ENCODE data around the gene GATD1.

The GATD1 gene

DNA sequence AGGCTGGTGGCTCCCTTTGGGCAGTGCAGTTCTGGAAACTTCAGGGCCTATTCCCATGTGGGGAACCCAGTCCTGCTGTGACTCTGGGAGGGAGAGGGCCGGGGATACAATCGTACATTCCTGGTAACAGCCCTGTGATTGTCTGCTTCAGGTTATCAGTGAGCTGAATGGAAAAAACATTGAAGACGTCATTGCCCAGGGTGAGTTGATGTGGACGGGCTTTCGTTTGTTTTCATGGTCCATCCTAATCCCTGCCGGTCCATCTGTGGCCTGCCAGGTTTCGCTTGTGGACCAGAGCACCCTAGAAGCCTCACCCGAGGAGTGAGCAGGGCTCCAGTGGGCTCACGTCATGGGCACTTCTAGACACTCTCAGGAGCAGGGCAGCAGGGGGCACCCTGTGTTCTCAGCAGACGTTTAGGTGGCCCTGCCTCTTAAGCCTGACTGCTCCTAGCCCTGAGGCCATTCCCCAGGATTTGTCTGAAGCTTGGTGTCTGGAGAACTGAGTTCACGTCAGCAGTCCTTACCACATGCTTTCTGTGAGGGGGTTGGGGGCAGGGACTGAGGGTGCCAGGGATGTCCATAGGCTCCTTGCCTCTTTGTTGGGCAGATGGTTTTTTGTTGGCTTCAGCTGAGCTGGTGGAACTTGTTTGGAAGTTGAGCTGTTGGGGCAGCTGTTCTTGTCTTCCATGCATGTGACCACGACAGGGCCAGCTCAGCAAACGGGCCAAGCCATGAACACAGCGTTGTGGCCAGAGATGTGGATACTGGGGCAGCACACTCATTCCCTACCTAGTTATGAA is 34.4 kb upstream of the GATD1 start:
- DNase-seq: no peak

DNA sequence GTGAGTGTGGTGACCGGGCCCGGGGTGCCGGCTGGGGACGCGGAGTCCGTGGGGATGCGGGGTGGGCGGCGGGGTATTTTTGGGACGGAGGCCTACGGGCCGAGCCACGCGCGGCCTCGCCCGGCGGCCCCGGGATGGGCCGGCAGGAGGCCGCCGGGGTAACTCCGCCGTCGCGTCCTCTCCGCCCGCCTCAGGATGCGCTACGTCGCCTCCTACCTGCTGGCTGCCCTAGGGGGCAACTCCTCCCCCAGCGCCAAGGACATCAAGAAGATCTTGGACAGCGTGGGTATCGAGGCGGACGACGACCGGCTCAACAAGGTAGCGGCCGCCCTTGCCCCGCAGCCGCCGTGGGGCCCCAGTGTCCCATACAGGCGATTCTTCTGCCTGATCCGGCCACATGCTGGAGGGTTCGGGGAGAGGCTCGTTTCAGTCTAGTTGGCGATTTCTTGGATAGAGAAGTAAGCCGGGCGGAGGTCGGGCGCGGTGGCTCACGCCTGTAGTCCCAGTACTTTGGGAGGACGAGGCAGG is 32.8 kb upstream of the GATD1 start:
- DNase-seq: no peak

DNA sequence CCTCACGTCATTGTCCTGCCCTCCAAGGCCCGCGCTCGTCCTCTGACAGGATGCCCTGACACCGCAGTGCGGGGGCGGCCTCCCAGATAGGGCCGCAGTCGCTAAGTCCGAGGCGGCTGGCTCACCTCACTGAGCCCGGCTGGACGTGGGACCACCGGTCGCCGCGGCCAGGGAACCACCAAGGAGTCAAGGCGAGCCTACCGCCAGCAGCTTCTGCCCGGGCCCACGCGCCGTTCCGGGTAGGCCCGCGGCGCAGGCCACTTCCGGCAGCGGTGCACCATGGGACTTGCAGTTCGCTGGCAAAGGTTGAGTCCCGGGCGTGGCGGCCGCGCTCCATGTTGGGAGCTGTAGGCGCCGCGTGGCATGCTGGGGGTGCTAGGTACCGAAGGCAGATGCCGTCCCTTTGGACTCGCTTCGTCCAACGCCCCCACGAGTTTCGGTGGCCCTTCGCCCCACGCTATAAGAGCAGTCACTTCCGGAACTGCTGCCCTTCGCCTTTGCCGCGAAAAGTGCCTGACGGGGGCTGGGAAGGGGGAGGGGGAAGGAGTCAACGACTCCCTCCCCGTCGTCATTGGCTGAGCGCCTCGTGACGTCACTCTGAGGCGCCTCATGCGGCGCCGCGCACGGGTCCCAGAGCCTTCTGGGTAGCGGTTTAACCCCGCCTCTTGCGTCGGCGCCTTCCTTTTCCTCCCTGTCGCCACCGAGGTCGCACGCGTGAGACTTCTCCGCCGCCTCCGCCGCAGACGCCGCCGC is 32.2 kb upstream of the GATD1 start, which contains the start of gene RPLP2:
RPLP2 (plus strand) TSS at position 681 of the 753 bp plus-strand sequence. CDS start 268 bp downstream, outside the sequence.
- peak; percentile 97 for DNase-seq

DNA sequence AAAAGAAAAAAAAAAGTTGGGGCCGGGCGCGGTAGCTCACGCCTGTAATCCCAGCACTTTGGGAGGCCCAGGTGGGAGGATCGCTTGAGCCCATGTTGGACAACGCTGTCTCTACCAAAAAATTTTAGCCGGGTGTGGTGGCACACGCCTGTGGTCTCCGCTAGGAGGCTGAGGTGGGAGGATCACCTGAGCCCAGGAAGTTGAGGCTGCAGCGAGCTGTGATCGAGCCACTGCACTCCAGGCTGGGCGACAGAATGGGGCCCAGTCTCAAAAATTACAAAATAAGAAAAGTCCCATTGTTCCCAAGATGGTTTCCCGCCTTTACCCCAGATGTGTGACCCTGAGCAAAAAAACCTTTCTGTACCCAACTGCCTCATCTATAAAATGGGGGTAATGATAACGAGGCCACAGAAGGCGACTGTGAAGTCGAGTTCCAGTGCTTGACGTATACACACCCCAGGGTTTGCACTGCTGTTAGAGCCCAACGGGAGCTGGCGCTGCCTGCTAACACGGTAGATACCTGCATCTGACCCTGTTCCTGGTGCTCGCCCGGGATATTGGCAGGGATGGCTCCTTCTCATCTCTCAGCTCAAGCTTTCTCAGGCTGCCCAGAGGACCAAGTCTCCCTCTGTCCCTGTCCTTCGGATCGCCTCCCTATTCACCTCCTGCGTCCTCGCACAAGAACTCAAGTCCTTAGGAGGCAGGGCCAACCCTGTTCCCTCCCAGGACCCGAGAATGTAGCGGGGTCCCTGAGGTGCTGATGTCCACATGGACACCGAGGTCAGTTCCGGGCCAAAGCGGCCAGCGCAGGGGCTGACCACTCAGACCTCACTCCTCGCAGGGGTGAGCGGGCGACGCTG is 31.4 kb upstream of the GATD1 start:
- no peak for DNase-seq

DNA sequence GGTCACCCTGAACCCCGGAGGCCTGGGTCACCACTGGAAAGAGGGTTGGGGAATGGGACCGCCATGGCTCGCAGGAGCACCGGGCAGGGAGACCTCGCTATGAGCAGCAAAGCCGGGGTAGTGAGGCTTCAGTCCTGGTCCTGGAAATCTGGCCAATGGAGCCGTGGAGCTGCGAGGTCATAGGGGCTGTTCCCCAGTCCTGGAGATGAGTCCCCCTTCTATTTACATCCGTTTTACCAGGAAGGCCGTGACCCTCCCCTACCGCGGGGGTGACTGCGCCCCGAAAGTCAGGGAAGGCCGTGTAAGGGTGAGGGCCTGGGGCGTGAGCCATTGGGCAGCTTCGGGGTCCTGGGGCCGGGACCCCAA is 27.3 kb upstream of the GATD1 start:
- DNase-seq: no peak

DNA sequence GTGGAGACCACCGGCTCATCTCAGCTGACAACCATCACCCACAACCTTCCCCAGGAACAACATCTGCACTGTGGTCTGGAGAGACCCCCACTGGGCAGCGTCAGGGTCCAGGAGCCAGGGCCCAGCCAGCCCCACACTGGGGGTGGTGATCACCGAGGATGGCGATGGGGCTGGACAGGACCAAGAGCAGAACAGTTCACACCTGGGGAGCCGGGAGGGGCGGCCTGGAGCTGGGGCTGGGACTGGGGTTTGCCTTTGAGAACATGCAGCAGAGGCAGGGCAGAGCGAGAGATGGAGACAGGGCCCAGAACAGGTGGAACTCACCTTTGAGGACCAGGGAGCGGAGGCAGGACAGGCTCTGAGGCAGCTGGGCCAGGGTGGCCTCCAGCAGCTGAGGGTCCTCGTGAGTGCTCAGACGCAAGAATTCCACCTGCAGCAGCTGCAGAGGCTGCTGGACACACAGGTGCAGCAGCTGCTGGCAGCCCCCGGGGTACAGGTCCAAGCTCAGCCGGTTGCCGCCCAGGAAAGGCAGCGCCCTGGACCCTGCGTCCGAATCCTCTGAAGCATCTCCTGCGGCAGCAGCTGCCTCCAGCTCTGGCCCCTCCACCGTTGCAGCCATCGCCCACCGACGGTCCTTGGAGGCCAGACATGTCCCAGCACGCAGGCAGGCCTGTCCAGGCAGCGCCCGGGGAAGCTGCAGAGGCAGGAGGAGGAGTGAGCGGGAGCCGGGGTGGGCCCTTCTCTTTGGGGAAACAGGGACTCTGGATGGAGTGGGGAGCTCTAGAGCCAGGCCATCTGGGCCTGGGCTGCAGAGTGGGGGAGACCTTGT is 26.7 kb upstream of the GATD1 start:
- no peak for DNase-seq

DNA sequence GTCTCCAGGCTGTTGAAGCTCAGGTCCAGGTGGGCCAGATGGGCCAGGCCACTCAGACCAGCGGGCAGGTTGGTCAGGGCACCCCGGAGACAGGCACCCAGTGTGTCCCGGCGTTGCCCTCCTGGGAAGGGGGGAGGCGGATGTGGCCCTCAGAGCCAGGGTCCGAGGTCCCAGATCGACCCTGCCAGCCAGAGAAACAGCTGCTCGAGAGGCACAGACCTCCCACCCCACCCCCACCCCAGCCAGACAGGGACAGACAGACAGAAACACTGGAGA is 26.1 kb upstream of the GATD1 start:
- DNase-seq: no peak

DNA sequence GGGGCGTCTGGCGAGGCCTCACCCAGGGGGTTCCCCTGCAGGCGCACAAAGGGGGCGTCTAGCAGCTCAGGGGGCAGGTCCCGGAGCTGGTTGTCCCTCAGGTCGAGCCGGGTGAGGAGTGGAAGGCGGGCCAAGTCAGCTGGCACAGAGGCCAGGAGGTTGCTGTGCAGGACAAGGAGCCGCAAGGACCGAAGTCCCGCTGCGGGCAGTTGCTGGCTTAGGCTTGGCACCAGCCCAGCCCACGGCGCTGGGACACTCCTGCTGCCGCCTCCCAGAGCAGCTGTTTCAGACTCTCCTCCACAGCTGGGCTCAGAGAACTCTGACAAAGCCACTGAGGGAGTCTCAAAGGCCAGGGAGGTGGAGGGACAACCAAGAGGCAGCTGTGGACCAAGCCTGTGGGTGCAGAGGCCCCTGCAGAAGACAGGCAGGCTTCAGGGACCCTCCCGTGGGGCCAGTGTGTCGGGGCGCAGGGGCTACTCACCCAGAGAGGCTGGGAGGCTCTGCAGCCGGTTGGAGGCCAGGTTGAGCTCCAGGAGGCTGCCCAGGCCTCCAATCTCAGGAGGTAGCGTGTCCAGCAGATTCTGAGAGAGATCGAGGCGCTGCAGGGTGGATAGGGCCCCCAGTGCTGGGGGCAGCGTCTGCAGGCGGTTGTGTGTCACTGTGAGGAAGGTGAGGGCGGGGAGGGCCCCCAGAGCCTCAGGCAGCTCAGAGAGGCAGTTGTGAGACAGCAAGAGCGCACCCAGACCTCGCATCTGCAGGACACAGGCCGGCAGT is 25.6 kb upstream of the GATD1 start:
- no peak for DNase-seq

DNA sequence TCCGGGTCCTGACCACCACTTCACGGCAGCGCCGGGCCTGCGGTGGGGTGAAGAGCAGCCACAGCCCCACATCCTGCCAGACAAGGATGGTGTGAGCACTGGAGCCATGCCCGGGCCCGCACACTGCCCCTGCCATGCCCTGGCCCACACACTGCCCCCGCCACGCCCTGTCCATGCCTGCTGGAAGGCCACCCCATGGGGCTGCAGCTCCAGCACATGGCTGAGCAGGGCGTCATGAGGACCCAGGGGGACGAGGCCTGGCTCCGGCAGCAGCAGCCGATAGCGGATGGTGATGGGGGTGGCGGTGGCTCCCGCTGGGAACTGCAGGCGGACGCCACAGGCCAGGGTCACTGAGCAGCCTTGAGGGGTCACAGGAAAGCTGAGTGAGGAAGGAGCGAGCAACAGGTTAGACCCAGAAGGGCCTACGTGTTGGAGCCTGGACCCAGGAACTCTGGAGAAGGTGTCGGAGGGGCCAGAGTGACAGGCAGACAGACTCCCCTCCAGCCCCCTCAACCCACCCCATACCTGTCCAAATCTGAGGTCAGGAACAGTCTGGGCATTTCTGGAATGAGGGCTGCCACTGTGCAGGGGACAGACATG is 24.8 kb upstream of the GATD1 start:
- DNase-seq: no peak

DNA sequence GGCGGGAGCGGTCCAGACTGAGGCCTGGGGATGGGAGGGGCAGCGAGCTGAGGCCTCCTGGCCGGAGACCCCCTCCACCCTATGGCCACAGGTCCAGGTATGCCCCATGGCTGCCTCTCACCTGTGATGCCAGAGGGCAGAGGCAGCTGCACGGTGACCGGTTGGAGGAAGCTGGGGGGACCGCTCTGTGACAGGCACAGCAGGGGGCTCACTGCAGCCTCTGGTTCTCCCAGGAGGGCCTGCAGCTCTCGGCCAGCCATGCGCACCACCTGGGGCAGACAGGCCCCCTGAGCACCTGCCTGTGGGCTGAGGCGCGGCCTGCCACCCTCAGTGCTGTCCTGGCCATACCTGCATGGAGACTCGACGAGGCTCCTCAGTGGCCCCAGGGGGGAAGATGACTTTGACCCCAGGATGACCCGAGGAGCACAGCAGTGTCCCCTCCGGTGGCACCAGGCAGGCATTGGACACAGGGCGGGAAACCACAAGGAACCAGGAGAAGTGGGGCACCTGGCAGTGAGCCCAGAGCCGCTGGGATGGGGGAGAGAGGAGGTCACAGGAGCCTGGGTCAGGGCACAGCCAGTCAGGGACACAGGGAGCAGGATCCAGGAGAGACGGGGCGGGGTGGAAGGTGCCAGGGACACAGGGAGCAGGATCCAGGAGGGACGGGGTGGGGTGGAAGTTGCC is 24.0 kb upstream of the GATD1 start:
- no peak for DNase-seq

DNA sequence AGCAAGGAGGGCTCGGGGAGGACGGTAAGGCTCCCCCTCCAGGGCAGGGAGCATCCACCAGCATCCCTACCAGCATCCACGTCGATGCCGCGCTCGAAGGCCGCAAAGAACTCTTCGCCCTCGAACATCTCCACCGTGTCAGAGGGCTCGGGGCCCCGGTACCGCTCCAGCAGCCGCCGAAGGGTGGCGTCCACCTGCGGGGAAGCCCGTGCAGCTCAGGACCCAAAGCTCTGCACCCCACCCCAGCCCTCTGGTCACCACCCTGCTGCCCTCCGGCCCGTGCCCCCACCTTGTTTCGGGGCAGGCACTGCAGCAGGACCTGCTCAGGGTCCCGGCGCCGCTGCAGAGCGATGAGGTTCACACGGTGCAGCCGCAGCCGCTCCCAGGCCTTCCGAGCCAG is 23.2 kb upstream of the GATD1 start:
- DNase-seq: no peak

DNA sequence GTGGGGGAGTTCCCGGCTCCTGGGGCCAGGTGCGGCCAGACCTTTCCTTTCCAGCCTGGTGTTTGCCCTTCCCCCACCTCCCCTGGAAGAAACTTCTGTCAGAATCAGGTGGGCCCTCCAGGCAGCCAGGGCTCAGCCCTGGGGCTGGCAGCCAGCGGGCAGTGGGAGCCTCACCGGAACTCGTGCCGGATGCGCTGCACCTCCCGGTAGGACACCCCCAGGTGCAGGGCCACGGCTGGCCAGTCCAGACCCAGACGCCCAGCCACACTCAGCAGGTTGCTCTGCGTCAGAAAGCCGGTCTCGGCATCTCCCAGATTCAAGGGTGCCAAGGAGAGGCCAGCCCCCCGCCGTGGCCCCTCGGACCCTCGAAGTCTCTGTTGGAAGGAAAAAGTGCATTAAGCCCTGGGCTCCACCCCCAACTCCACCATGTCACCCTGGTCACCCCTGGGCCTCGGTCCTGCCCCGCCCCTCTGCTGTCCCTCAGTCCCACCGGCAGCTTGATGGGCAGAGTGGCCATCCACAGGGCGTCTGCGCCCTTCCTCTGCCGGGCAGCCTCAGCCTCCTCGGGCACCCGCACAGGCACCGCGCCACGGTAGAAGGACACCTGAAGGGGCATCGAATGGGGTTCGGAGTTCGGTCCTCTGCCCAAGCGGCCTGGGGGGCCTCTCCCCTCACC is 22.5 kb upstream of the GATD1 start:
- no peak for DNase-seq

DNA sequence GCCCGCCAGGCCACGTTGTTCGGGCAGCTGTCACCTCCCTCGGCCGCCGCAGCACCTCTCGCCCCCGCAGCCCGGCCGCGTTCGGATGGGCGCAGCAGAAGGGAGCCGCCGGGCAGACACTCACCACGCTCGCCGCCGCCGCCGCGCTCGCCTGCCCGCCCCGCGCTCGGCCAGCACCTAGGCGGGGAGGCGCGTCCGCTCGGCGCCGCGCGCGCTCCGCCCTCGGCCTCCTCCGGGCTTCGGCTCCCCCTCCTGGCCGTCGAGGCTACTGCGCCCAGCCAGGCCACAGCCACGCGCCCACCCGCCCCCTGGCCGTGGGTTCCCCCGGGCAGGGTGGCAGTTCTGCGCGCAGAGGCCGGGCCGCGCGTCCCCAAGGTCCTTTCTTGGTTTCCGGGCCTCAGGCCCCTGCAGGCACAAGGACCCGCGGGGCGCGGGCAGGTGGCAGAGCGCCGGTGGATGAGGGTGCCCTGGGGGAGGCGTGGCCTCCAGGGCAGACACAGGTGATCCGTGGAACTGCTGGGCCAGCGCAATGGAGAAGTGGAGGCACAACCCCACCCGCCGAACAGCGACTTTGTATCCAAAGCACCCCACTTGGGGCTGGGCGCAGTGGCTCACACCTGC is 20.9 kb upstream of the GATD1 start, which contains the start of gene SLC25A22:
SLC25A22 (minus strand) TSS at position 189 of the 621 bp plus-strand sequence. CDS start 3,275 bp downstream, outside the sequence.
- DNase-seq: peak; percentile 69

DNA sequence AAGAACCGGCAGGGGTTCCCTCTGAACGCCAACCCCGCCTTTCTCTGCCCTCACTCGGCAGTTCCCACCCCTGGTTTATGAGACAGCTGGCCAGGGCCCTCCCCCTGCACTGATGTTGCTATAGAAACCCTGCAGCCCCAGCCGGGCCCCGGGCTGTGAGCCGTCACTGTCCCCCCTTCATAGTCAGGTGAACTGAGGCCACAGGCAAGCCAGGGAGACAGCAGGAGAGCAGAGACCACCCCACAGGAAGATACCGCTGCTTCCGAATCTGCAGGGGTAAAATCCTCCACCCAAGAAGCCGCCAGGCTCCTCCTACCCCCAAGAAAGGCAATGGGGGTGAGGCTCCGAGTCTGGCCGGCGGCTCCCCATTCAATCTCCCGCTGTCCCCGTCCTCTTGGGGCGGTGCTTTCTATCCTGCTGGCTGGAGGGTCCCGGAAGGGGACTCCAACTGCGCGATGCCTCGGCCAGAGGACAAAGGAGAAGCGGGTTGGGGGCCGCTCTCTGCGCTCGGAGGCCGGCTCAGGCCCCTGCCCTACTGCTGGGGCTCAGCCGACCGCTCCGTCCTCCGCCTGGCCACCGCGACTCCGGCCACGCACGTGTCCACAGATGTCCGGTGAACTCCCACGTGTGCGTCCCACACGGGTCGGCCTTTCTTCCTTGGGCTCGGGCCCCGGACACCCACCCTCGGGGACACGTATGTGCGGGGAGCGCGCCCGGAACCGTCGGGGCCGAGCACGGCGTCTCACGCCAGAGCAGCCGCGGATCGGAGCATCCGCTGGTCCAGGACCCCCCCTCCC is 20.2 kb upstream of the GATD1 start:
- DNase-seq: peak; percentile 70

DNA sequence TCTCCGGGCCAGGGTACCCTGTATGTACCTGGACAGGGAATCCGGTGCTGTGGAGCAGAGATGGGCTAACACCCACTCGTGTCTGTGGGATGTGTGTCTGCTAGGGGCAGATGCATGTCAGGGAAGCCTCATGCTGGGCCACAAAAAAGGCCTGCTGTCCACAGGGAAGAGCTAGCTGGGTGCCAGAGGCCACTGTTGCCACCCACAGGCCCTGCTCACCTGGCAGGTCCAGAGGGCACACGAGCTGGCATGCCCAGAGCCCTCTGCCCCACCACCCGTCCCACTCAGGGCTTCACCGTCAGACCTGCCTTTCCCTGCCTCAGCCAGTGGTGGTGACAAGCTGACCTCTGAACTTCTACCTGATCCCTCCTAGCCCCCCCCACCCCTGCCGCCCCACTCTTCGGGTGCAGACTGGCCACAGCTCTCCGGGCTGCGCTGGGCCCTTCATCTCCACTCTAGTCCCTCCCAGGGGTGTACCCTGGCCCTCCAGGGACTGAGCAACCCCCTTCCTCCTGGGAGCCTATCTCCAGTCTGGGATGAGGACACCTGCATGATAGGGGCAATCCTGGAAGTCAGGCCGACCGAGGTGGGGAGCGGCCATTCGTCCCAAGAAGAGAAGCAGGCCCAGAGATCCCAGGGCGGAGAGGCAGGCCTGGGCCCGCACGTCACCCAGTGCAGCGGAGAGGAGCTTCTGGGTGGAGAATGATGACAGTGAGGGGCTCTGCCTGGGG is 19.4 kb upstream of the GATD1 start:
- DNase-seq: no peak

DNA sequence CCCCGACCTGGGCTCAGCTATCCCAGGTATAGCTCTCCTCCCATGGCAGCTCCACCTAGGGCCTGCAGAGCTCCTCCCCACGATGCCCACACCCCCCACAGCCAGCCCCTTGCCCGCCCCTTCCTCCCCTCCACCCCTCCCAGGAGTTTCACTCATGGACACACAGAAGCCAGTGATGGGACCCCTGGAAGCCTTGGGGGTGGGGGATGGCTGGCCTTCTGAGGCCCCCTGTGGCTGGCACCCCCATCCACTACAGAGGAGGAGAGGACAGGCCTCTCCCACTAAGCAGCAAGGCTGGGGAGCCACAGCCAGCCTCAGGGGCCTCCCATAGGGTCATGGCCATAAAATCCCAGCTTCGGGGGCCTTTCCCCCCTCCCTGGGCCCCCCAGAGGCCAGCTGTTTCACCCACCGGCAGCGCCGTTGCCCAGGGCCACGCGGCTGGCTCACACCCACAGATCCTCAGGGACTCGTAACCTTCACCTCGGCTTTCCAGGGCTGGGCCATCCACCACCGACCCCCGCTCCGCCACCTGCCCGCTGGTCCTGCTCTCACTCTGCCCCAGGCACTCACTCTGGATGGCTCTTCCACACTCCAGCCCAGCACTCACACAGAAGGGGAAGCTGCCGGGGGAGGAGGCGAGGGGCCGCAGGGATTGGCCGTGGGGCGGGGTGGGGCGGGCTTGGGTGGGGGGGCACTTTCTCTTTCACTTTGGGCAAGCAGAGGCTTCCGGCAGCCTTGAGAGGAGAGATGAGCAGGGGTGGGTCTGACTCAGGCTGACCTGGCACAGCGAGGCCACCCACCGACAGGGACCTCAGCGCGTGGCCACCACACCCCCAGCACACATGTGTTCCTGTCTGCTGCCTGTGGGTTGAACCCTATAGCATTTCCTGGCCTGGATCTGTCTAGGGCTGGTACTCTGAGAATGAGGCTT is 18.6 kb upstream of the GATD1 start:
- DNase-seq: peak; percentile 90
